Inflammatory macrophage treated with lipopolysaccharide for 4 hours (primary cell): Measurements from ENCODE around the gene PVALEF.

Experiments used
- DNase-seq: peaks from one replicate; pipeline ENCODE4 v3.0.0-alpha.2; 2020

PVALEF gene

GRCh38 chr17:81199482-81199830 is 34.1 kb downstream of the PVALEF start:
- DNase-seq: no peak

- DNase-seq: no peak
These were observed 34.9 kb downstream of the PVALEF start for GRCh38 chr17:81200201-81200600.

GRCh38 chr17:81200695-81201580 is 35.6 kb downstream of the PVALEF start:
- DNase-seq: peak; percentile 86

GRCh38 chr17:81202318-81202717 is 37.0 kb downstream of the PVALEF start:
- DNase-seq: no peak

GRCh38 chr17:81203136-81203535 is 37.8 kb downstream of the PVALEF start:
- no peak for DNase-seq

- no peak for DNase-seq
These were observed 39.3 kb downstream of the PVALEF start for GRCh38 chr17:81204578-81204977.

- DNase-seq: no peak
These were observed 40.9 kb downstream of the PVALEF start for GRCh38 chr17:81206166-81206565.

- no peak for DNase-seq
These were observed 41.4 kb downstream of the PVALEF start for GRCh38 chr17:81206657-81207056.

GRCh38 chr17:81207610-81208581 is 42.6 kb downstream of the PVALEF start:
- DNase-seq: no peak

- no peak for DNase-seq
These were observed 43.3 kb downstream of the PVALEF start for GRCh38 chr17:81208651-81209050.

GRCh38 chr17:81209141-81209540 is 43.8 kb downstream of the PVALEF start:
- DNase-seq: no peak

GRCh38 chr17:81210466-81210865 is 45.2 kb downstream of the PVALEF start:
- DNase-seq: no peak

GRCh38 chr17:81210868-81211267 is 45.6 kb downstream of the PVALEF start:
- no peak for DNase-seq

GRCh38 chr17:81212365-81212764 is 47.1 kb downstream of the PVALEF start:
- DNase-seq: no peak

- no peak for DNase-seq
These were observed 48.7 kb downstream of the PVALEF start for GRCh38 chr17:81213978-81214377.

- no peak for DNase-seq
These were observed 52.2 kb downstream of the PVALEF start for GRCh38 chr17:81217491-81217890.

- no peak for DNase-seq
These were observed 53.2 kb downstream of the PVALEF start for GRCh38 chr17:81218459-81218858.

- no peak for DNase-seq
These were observed 53.7 kb downstream of the PVALEF start for GRCh38 chr17:81218991-81219390.

- no peak for DNase-seq
These were observed 54.3 kb downstream of the PVALEF start for GRCh38 chr17:81219476-81220180.

- no peak for DNase-seq
These were observed 56.1 kb downstream of the PVALEF start for GRCh38 chr17:81221371-81221841.

- no peak for DNase-seq
These were observed 56.7 kb downstream of the PVALEF start for GRCh38 chr17:81221842-81222619.

- DNase-seq: no peak
These were observed 57.3 kb downstream of the PVALEF start for GRCh38 chr17:81222620-81222905.
